WTC11 (cell line): ENCODE results near the gene FBRSL1. TPM values are rescaled to one million over a fixed set of nuclear protein-coding genes. Genes with fewer than 3 reads are reported as not detected.

Experiments used
- ATAC-seq: fragments of 200-7000 bp; cut with Tn5 transposase; 2 replicates; pipeline ENCODE4 v1.10.0; 2021; ENCODE audit warnings: mild to moderate bottlenecking, moderate library complexity
- CTCF ChIA-PET: fragments of 300-600 bp; sonication (Branson Sonifier 250); formaldehyde crosslinking; loops from one replicate; lab custom pipeline; 2021; ENCODE audit warnings: antibody characterized with exemption; lab: Charles Lee
- POLR2A ChIA-PET: fragments of 350-600 bp; sonication (Branson Sonifier 250); formaldehyde crosslinking; loops from one replicate; lab custom pipeline; 2021; ENCODE audit warnings: antibody characterized with exemption; lab: Charles Lee
- DNase-seq: peaks from one replicate; pipeline ENCODE4 v3.0.0; 2021; ENCODE audit warnings: low spot score
- H3K27ac Mint-ChIP-seq: 2 replicates; pipeline ENCODE4 v1.8.0; 2021; ENCODE audit warnings: mixed read lengths
- H3K27me3 Mint-ChIP-seq: 2 replicates; pipeline ENCODE4 v1.8.0; 2021; ENCODE audit warnings: low read depth, mild to moderate bottlenecking, moderate library complexity, mixed read lengths
- H3K36me3 Mint-ChIP-seq: 2 replicates; pipeline ENCODE4 v1.8.0; 2021; ENCODE audit warnings: mixed read lengths
- H3K4me1 Mint-ChIP-seq: 2 replicates; pipeline ENCODE4 v1.8.0; 2022; ENCODE audit warnings: mixed read lengths
- H3K4me3 Mint-ChIP-seq: 2 replicates; pipeline ENCODE4 v1.8.0; 2021; ENCODE audit warnings: mild to moderate bottlenecking, moderate library complexity, mixed read lengths
- H3K9me3 Mint-ChIP-seq: 2 replicates; pipeline ENCODE4 v1.8.0; 2021; ENCODE audit warnings: mixed read lengths
- CTCF ChIP-seq: fragments of 200-600 bp; IDR thresholded peaks from 2 replicates; pipeline ENCODE4 v1.8.0; 2022; ENCODE audit warnings: antibody characterized with exemption
- ERG ChIP-seq: fragments of 250-450 bp; sonication (Bioruptor Pico); IDR thresholded peaks from 2 replicates; pipeline ENCODE4 v1.8.0; 2021; ENCODE audit warnings: mild to moderate bottlenecking
- FOXP1 ChIP-seq: sonication (generic); formaldehyde crosslinking; IDR thresholded peaks from 2 replicates; pipeline ENCODE4 v1.8.0; 2022; ENCODE audit warnings: missing genetic modification reagents, mild to moderate bottlenecking, moderate library complexity, borderline replicate concordance
- FOXP4 ChIP-seq: sonication (generic); formaldehyde crosslinking; IDR thresholded peaks from 2 replicates; pipeline ENCODE4 v1.8.0; 2022; ENCODE audit warnings: mild to moderate bottlenecking, missing genetic modification reagents
- GRHL2 ChIP-seq: fragments of 250-450 bp; sonication (Bioruptor Pico); IDR thresholded peaks from 2 replicates; pipeline ENCODE4 v1.8.0; 2022; ENCODE audit warnings: mild to moderate bottlenecking, moderate library complexity; ENCODE audit not compliant: insufficient replicate concordance, severe bottlenecking
- GTF2I ChIP-seq: fragments of 250-450 bp; sonication (Bioruptor Pico); conservative IDR thresholded peaks from 2 replicates; pipeline ENCODE4 v1.4.0; 2021; ENCODE audit warnings: mild to moderate bottlenecking
- JUN ChIP-seq: sonication (generic); formaldehyde crosslinking; IDR thresholded peaks from 2 replicates; pipeline ENCODE4 v1.8.0; 2023; ENCODE audit warnings: mild to moderate bottlenecking, missing genetic modification reagents
- MLX ChIP-seq: sonication (generic); formaldehyde crosslinking; IDR thresholded peaks from 2 replicates; pipeline ENCODE4 v1.8.1; 2023; ENCODE audit warnings: mild to moderate bottlenecking, missing genetic modification reagents, moderate library complexity
- NR1H2 ChIP-seq: sonication (generic); formaldehyde crosslinking; IDR thresholded peaks from 2 replicates; pipeline ENCODE4 v1.9.0; 2021; ENCODE audit warnings: mild to moderate bottlenecking, moderate library complexity, missing genetic modification reagents
- OVOL2 ChIP-seq: fragments of 250-450 bp; sonication (Bioruptor Pico); IDR thresholded peaks from 2 replicates; pipeline ENCODE4 v1.9.0; 2021; ENCODE audit warnings: mild to moderate bottlenecking, borderline replicate concordance
- PRDM15 ChIP-seq: sonication (generic); formaldehyde crosslinking; IDR thresholded peaks from 2 replicates; pipeline ENCODE4 v1.8.0; 2022; ENCODE audit warnings: missing genetic modification reagents
- RORB ChIP-seq: fragments of 250-450 bp; sonication (Bioruptor Pico); IDR thresholded peaks from 2 replicates; pipeline ENCODE4 v1.9.0; 2021; ENCODE audit warnings: mild to moderate bottlenecking
- ZNF138 ChIP-seq: sonication (generic); formaldehyde crosslinking; conservative IDR thresholded peaks from 2 replicates; pipeline ENCODE4 v1.8.1; 2022; ENCODE audit warnings: mild to moderate bottlenecking, moderate library complexity, missing genetic modification reagents
- ZNF671 ChIP-seq: fragments of 250-450 bp; sonication (Bioruptor Pico); IDR thresholded peaks from 2 replicates; pipeline ENCODE4 v1.8.0; 2021; ENCODE audit warnings: mild to moderate bottlenecking
- total RNA-seq: library from RNA; stranded (reverse); gene quantifications from 3 replicates; pipeline ENCODE4 v1.2.3, GENCODE V29; 2021
- TF ChIP-seq, protein P1 (sequence below): fragments of 250-450 bp; sonication (Bioruptor Pico); IDR thresholded peaks from 2 replicates; pipeline ENCODE4 v1.9.0; 2021; ENCODE audit warnings: mild to moderate bottlenecking, borderline replicate concordance
- TF ChIP-seq, protein P2 (sequence below): sonication (generic); formaldehyde crosslinking; conservative IDR thresholded peaks from 2 replicates; pipeline ENCODE4 v1.8.1; 2022; ENCODE audit warnings: mild to moderate bottlenecking, missing genetic modification reagents

The FBRSL1 gene
- total RNA-seq, 1 experiment from 2014 or later = 129 TPM

- TF ChIP-seq CTCF (no peak), MLX (CRISPR knock-in tag) (no peak)
- TF ChIP-seq, protein P1, sequence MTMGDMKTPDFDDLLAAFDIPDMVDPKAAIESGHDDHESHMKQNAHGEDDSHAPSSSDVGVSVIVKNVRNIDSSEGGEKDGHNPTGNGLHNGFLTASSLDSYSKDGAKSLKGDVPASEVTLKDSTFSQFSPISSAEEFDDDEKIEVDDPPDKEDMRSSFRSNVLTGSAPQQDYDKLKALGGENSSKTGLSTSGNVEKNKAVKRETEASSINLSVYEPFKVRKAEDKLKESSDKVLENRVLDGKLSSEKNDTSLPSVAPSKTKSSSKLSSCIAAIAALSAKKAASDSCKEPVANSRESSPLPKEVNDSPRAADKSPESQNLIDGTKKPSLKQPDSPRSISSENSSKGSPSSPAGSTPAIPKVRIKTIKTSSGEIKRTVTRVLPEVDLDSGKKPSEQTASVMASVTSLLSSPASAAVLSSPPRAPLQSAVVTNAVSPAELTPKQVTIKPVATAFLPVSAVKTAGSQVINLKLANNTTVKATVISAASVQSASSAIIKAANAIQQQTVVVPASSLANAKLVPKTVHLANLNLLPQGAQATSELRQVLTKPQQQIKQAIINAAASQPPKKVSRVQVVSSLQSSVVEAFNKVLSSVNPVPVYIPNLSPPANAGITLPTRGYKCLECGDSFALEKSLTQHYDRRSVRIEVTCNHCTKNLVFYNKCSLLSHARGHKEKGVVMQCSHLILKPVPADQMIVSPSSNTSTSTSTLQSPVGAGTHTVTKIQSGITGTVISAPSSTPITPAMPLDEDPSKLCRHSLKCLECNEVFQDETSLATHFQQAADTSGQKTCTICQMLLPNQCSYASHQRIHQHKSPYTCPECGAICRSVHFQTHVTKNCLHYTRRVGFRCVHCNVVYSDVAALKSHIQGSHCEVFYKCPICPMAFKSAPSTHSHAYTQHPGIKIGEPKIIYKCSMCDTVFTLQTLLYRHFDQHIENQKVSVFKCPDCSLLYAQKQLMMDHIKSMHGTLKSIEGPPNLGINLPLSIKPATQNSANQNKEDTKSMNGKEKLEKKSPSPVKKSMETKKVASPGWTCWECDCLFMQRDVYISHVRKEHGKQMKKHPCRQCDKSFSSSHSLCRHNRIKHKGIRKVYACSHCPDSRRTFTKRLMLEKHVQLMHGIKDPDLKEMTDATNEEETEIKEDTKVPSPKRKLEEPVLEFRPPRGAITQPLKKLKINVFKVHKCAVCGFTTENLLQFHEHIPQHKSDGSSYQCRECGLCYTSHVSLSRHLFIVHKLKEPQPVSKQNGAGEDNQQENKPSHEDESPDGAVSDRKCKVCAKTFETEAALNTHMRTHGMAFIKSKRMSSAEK = no peak
- TF ChIP-seq, protein P2, sequence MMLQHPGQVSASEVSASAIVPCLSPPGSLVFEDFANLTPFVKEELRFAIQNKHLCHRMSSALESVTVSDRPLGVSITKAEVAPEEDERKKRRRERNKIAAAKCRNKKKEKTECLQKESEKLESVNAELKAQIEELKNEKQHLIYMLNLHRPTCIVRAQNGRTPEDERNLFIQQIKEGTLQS (CRISPR knock-in tag) = no peak
- TF ChIP-seq, all 79 proteins: peak for 0
Measured at GRCh38 chr12:132521200-132521580, 31.2 kb downstream of the FBRSL1 start (continued).

GRCh38 chr12:132521712-132522292 lies 31.9 kb downstream of the FBRSL1 start:
- H3K27me3 Mint-ChIP-seq = peaks cover 43% of the 10 kb centered on the region
- peaks cover 16% of the 10 kb centered on the region for H3K9me3 Mint-ChIP-seq
- ChIA-PET CTCF (interaction anchor here (0.7 to 3.5 kb wide), 8 partner anchors 8 to 107 kb away, joined by 3 to 21 read pairs (median 6); no protein-coding TSS in a partner anchor), POLR2A (no interaction called here)
- peaks cover 16% of the 10 kb centered on the region for H3K36me3 Mint-ChIP-seq
- TF ChIP-seq ZNF138 (no peak), CTCF (no peak), OVOL2 (no peak), GRHL2 (CRISPR knock-in tag) (no peak), FOXP4 (no peak), GTF2I (CRISPR knock-in tag) (no peak), NR1H2 (CRISPR knock-in tag) (no peak), ZNF671 (CRISPR knock-in tag) (no peak), PRDM15 (CRISPR knock-in tag) (no peak), JUN (CRISPR knock-in tag) (no peak), RORB (CRISPR knock-in tag) (no peak), ERG (no peak), FOXP1 (CRISPR knock-in tag) (no peak)
- TF ChIP-seq, all 79 proteins: peak for 0
- peaks cover 5% of the 10 kb centered on the region for H3K4me1 Mint-ChIP-seq
- H3K27ac Mint-ChIP-seq = no peak overlapping the region
- ATAC-seq (no peak), DNase-seq (no peak)
- H3K4me3 Mint-ChIP-seq = no peak overlapping the region
